ENCODE data around the gene TBPL1.

Gene TBPL1

GRCh38 chr6:133937909-133938308, 15.1 kb upstream of the TBPL1 start:
- H3K9me3 ChIP-seq = no peaks in the 10 kb centered on the region
- no peak overlapping the region for H3K4me3 ChIP-seq (ENCODE audit: low read depth in 1 of 2, low read length in 1 of 2)
- H3K27me3 ChIP-seq = peaks cover 26% of the 10 kb centered on the region
- no peak overlapping the region for H3K27ac ChIP-seq
- TF ChIP-seq CTCF (IDR thresholded peaks at IDR 0.05) = no peak
- no peaks in the 10 kb centered on the region for H3K36me3 ChIP-seq
- peaks cover 5% of the 10 kb centered on the region in 2 experiments for H3K4me1 ChIP-seq (ENCODE audit: control insufficient read depth in 1 of 2, insufficient read depth in 1 of 2, low read depth in 1 of 2, low read length in 1 of 2)

- no peaks in the 10 kb centered on the region for H3K9me3 ChIP-seq
- peaks cover 24% of the 10 kb centered on the region for H3K27me3 ChIP-seq
- peaks cover 5% of the 10 kb centered on the region in 2 experiments for H3K4me1 ChIP-seq (ENCODE audit: control insufficient read depth in 1 of 2, insufficient read depth in 1 of 2, low read depth in 1 of 2, low read length in 1 of 2)
- no peak overlapping the region for H3K4me3 ChIP-seq (ENCODE audit: low read depth in 1 of 2, low read length in 1 of 2)
- TF ChIP-seq CTCF (IDR thresholded peaks at IDR 0.05) = no peak
- H3K27ac ChIP-seq = no peak overlapping the region
- H3K36me3 ChIP-seq = no peaks in the 10 kb centered on the region
Measured at GRCh38 chr6:133938533-133938932, 14.5 kb upstream of the TBPL1 start.

- H3K4me3 ChIP-seq (ENCODE audit: low read depth in 1 of 2, low read length in 1 of 2) = no peak overlapping the region
- H3K27ac ChIP-seq = no peak overlapping the region
- TF ChIP-seq CTCF (IDR thresholded peaks at IDR 0.05) = no peak
- H3K27me3 ChIP-seq = peaks cover 21% of the 10 kb centered on the region
- H3K36me3 ChIP-seq = no peaks in the 10 kb centered on the region
- H3K9me3 ChIP-seq = no peaks in the 10 kb centered on the region
- H3K4me1 ChIP-seq (ENCODE audit: control insufficient read depth in 1 of 2, insufficient read depth in 1 of 2, low read depth in 1 of 2, low read length in 1 of 2) = peaks cover 5% of the 10 kb centered on the region in 2 experiments
Measured at GRCh38 chr6:133939778-133940667, 13.0 kb upstream of the TBPL1 start.

- Histone ChIP-seq H3K9me3 (no peaks in the 10 kb centered on the region), H3K4me1 (ENCODE audit: control insufficient read depth in 1 of 2, insufficient read depth in 1 of 2, low read depth in 1 of 2, low read length in 1 of 2) (no peaks in the 10 kb centered on the region), H3K27me3 (peaks cover 57% of the 10 kb centered on the region), H3K36me3 (no peaks in the 10 kb centered on the region), H3K27ac (no peak overlapping the region), H3K4me3 (ENCODE audit: low read depth in 1 of 2, low read length in 1 of 2) (no peak overlapping the region)
- TF ChIP-seq CTCF (IDR thresholded peaks at IDR 0.05) = no peak
Measured at GRCh38 chr6:133945158-133945557, 7.9 kb upstream of the TBPL1 start.

GRCh38 chr6:133947302-133947900, 5.6 kb upstream of the TBPL1 start:
- Histone ChIP-seq H3K27me3 (peaks cover 72% of the 10 kb centered on the region), H3K4me3 (ENCODE audit: low read depth in 1 of 2, low read length in 1 of 2) (no peak overlapping the region), H3K36me3 (no peaks in the 10 kb centered on the region), H3K27ac (no peak overlapping the region), H3K4me1 (ENCODE audit: control insufficient read depth in 1 of 2, insufficient read depth in 1 of 2, low read depth in 1 of 2, low read length in 1 of 2) (peaks cover 6 to 9% of the 10 kb centered on the region in 2 experiments), H3K9me3 (no peaks in the 10 kb centered on the region)
- no peak for TF ChIP-seq CTCF (IDR thresholded peaks at IDR 0.05)
